HG03135 (cell line): ENCODE results near the gene SMARCE1.
A peak's percentile ranks its signal among the peaks of the same experiment; 100 is the strongest.

ENCODE experiments used
- ATAC-seq: cut with Tn5 transposase; IDR thresholded peaks from one replicate; pipeline ENCODE4 v1.9.1; 2021; ENCODE audit warnings: mild to moderate bottlenecking, moderate library complexity; ENCODE audit not compliant: unreplicated experiment

Gene SMARCE1

GRCh38 chr17:40612599-40613244, 34.9 kb downstream of the SMARCE1 start:
- no peak for ATAC-seq

- ATAC-seq = no peak
These were observed 35.7 kb downstream of the SMARCE1 start for GRCh38 chr17:40611840-40612474.

GRCh38 chr17:40610359-40610758, 37.3 kb downstream of the SMARCE1 start:
- ATAC-seq = no peak

GRCh38 chr17:40608061-40608581, 39.5 kb downstream of the SMARCE1 start:
- ATAC-seq = no peak

GRCh38 chr17:40607641-40608040, 40.0 kb downstream of the SMARCE1 start:
- ATAC-seq = no peak

- ATAC-seq = no peak
These were observed 40.9 kb downstream of the SMARCE1 start for GRCh38 chr17:40606548-40607353.

GRCh38 chr17:40605306-40605705, 42.3 kb downstream of the SMARCE1 start:
- no peak for ATAC-seq

GRCh38 chr17:40604327-40605080, 43.1 kb downstream of the SMARCE1 start:
- no peak for ATAC-seq

- ATAC-seq = no peak
These were observed 44.9 kb downstream of the SMARCE1 start for GRCh38 chr17:40602445-40603443.

GRCh38 chr17:40600486-40601046, 47.1 kb downstream of the SMARCE1 start:
- no peak for ATAC-seq

GRCh38 chr17:40599468-40599763, 48.2 kb downstream of the SMARCE1 start:
- no peak for ATAC-seq

- ATAC-seq = peak; percentile 66
These were observed 48.8 kb downstream of the SMARCE1 start for GRCh38 chr17:40598619-40599467.

GRCh38 chr17:40598301-40598618, 49.4 kb downstream of the SMARCE1 start:
- ATAC-seq = no peak

- ATAC-seq = no peak
These were observed 49.9 kb downstream of the SMARCE1 start for GRCh38 chr17:40597556-40598300.

GRCh38 chr17:40597156-40597555, 50.5 kb downstream of the SMARCE1 start:
- ATAC-seq = no peak

- ATAC-seq = no peak
These were observed 51.2 kb downstream of the SMARCE1 start for GRCh38 chr17:40596261-40596919.

GRCh38 chr17:40590742-40591141, 56.9 kb downstream of the SMARCE1 start:
- no peak for ATAC-seq

GRCh38 chr17:40588552-40588951, 59.1 kb downstream of the SMARCE1 start:
- ATAC-seq = no peak
